ENCODE measurements around the gene ST8SIA2.

Gene ST8SIA2, protein sequence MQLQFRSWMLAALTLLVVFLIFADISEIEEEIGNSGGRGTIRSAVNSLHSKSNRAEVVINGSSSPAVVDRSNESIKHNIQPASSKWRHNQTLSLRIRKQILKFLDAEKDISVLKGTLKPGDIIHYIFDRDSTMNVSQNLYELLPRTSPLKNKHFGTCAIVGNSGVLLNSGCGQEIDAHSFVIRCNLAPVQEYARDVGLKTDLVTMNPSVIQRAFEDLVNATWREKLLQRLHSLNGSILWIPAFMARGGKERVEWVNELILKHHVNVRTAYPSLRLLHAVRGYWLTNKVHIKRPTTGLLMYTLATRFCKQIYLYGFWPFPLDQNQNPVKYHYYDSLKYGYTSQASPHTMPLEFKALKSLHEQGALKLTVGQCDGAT

DNA sequence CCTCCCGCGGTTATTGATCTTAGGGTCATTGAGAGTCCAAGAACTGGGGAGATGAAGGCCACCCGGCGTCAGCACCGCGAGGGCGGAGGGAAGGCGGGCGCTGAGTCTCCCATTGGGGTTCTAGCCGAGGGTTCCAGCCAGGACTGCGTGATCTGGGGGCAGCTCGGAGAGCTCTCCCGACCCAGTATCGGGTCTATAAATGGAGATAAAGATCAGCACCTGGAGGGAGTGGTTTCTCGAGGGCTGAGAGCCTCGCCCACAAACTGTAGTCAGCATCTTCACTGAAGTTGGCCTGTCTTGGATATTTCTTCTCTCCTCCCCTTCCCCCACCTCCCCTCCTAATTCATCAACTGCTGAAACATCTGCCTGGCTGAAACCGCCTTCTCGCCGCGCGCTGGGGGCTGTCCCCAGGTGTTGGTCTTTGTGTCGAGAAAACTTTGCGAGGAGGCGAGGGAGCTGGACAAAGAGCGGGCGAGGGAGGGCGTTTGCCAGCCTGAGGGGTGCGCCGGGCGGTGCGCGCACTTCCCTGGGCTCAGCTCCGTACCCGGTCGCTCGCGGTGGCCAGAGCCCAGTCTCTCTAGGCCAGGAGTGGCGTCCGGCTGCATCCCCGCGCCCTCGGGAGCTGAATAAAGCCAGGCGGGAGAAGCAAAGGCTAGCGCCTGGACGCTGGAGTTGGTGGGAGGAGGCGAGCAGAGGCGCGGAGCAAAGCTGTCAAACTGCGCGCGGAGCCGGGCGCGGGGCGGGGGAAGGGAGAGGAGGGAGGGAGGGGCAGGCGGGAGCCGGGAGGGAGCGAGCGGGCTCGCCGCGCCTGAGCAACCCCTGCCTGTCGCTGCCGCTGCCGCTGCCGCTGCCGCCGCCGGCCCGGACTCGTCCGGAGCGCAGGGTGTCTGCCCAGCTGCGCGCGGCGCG is at the start of gene ST8SIA2:
Gene ST8SIA2, plus strand, starts transcription at position 811 of the 909 bp plus-strand sequence. CDS start 184 bp downstream, outside the sequence.
- Histone ChIP-seq H3K9me3 (ENCODE audit: control insufficient read depth, low read depth, low read length) (no peaks in the 10 kb centered on the region), H3K27me3 (ENCODE audit: control insufficient read depth, insufficient read depth, low read length) (peaks cover 49% of the 10 kb centered on the region), H3K36me3 (ENCODE audit: control insufficient read depth, low read depth, low read length) (no peaks in the 10 kb centered on the region), H3K9ac (ENCODE audit: low read length) (peak within 1 kb of the TSS; percentile 72), H3K27ac (ENCODE audit: low read length) (no peak within 1 kb of the TSS), H3K4me3 (ENCODE audit: low read length) (peak within 1 kb of the TSS; percentile 83), H3K4me1 (ENCODE audit: control insufficient read depth, low read depth, low read length) (peaks cover 23% of the 10 kb centered on the region)

DNA sequence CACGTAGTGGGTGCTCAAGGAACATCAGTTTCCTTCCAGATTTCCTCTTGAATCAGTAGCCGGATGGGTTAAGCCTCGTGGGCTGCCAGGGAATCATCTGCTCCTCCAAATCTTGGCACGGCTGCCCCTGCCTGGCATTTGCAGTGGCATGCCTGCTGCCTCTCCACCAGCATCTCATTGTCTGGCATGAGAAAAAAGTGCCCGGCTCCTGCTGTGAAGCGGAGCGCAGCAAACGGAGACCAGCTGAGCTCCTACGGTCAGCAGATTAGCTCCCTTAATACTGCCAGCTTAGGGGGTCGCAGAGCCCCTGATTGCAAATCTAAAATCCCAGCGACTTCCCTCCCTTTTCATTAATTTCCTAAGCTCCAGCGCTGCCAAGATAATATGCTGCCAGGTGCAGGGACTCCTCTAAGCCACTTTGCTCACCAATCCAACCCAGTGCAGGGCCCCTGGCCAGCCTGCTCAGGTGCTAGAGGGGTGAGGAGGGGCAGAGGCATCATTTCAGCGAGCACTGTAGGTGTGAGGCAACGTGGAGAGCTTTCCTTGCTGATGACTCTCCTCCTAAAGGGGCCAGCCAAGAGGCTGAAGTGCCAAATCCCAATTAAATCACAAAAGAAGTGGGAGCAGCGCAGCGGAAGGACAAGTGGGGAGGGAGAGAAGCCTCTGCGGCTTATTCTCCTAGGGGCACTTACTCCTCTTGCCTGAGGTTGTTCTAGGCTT is 49.6 kb upstream of the ST8SIA2 start:
- Histone ChIP-seq H3K36me3 (ENCODE audit: control insufficient read depth, low read depth, low read length) (no peaks in the 10 kb centered on the region), H3K4me3 (ENCODE audit: low read length) (peak overlapping the region; percentile 28), H3K4me1 (ENCODE audit: control insufficient read depth, low read depth, low read length) (peaks cover 34% of the 10 kb centered on the region), H3K9ac (ENCODE audit: low read length) (no peak overlapping the region), H3K27me3 (ENCODE audit: control insufficient read depth, insufficient read depth, low read length) (peaks cover 16% of the 10 kb centered on the region), H3K27ac (ENCODE audit: low read length) (no peak overlapping the region), H3K9me3 (ENCODE audit: control insufficient read depth, low read depth, low read length) (no peaks in the 10 kb centered on the region)

DNA sequence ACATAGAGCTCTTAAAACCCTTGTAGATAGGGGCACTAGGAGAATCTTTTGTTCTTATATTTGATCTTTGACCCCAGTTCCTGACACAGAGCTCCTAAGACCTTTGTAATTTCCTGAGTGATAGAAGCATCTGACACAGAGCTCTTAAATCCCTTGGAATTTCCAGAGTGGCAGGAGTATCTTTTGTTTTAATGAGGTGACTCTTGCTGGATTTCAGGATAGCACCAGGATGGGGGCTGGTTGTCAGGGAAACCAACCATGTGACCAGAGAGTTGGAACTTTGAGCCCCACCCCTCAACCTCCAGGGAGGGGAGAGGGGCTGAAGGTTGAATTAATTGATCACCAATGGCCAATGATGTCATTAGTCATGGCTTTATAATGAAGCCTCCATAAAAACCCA is 47.6 kb upstream of the ST8SIA2 start:
- Histone ChIP-seq H3K4me1 (ENCODE audit: control insufficient read depth, low read depth, low read length) (peaks cover 34% of the 10 kb centered on the region), H3K4me3 (ENCODE audit: low read length) (no peak overlapping the region), H3K27me3 (ENCODE audit: control insufficient read depth, insufficient read depth, low read length) (peaks cover 16% of the 10 kb centered on the region), H3K36me3 (ENCODE audit: control insufficient read depth, low read depth, low read length) (no peaks in the 10 kb centered on the region), H3K9me3 (ENCODE audit: control insufficient read depth, low read depth, low read length) (no peaks in the 10 kb centered on the region), H3K27ac (ENCODE audit: low read length) (no peak overlapping the region), H3K9ac (ENCODE audit: low read length) (no peak overlapping the region)

DNA sequence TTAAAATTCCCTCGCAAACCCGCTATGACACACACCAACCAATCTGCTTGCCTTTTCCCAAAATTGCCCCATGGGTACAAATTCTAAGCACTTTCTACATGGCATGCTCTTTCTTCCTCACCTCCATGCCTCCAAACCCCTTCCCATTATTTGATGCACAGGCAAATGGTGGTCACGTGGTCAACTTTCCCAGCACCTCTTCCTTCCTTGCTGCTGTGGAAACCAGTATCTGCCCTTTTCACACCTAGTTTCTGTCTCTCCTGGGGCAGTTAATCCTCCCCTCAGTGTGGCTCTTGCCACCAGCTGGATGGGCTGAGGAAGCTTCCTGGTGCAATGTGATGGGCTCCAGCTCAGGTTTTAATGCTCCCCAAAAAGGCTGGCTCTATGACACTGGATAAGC is 38.4 kb upstream of the ST8SIA2 start:
- Histone ChIP-seq H3K9me3 (ENCODE audit: control insufficient read depth, low read depth, low read length) (no peaks in the 10 kb centered on the region), H3K4me3 (ENCODE audit: low read length) (no peak overlapping the region), H3K9ac (ENCODE audit: low read length) (no peak overlapping the region), H3K36me3 (ENCODE audit: control insufficient read depth, low read depth, low read length) (no peaks in the 10 kb centered on the region), H3K27ac (ENCODE audit: low read length) (no peak overlapping the region), H3K27me3 (ENCODE audit: control insufficient read depth, insufficient read depth, low read length) (no peaks in the 10 kb centered on the region), H3K4me1 (ENCODE audit: control insufficient read depth, low read depth, low read length) (no peaks in the 10 kb centered on the region)

DNA sequence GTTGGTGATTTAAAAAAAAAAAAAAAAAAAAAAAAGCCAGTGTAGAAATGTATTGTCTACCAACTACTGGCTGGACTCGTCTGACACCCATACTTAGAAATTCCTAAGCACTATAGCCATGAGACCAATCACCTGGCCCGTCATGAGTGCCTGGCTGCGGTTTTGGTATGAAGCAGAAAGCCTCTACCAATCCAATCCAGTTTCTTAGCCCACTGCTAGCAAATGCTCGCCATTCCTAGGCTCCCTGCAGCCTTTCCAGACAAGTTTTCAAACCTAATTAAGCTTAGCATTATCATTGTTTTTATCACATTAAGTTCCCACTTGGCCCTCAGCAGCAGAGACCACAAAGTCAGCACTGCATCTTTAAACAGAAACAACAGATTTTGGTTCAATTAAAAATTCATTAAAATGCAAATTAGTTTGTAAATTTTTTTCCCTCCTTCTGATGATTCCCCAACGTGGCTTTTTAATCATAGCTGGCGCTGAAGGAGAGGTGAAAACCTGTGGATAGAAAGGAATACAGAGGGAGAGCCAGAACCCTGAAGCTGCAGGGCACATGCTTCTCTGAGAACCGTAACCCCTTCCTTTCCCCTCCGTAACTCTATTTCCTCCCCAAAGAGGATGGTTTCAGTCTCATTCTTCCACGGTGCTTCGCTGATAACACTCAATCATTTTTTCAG is 32.2 kb upstream of the ST8SIA2 start:
- Histone ChIP-seq H3K36me3 (ENCODE audit: control insufficient read depth, low read depth, low read length) (no peaks in the 10 kb centered on the region), H3K9ac (ENCODE audit: low read length) (no peak overlapping the region), H3K27ac (ENCODE audit: low read length) (no peak overlapping the region), H3K9me3 (ENCODE audit: control insufficient read depth, low read depth, low read length) (no peaks in the 10 kb centered on the region), H3K27me3 (ENCODE audit: control insufficient read depth, insufficient read depth, low read length) (no peaks in the 10 kb centered on the region), H3K4me1 (ENCODE audit: control insufficient read depth, low read depth, low read length) (no peaks in the 10 kb centered on the region), H3K4me3 (ENCODE audit: low read length) (no peak overlapping the region)

DNA sequence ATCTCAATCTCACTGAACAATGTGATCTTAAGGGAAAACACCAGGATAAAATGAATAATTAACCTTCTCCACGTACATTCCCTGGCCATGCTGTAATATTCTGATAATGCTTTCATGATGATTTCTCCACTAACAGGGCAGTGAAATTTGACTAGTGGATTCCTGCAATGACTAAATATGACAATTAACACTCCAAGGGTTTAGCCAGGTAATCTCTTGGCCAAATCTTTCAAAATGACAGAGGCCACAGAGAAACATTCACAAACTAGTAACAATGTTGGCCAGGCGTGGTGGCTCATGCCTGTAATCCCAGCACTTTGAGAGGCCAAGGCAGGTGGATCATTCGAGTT is 31.7 kb upstream of the ST8SIA2 start:
- Histone ChIP-seq H3K4me3 (ENCODE audit: low read length) (no peak overlapping the region), H3K9ac (ENCODE audit: low read length) (no peak overlapping the region), H3K9me3 (ENCODE audit: control insufficient read depth, low read depth, low read length) (no peaks in the 10 kb centered on the region), H3K27ac (ENCODE audit: low read length) (no peak overlapping the region), H3K36me3 (ENCODE audit: control insufficient read depth, low read depth, low read length) (no peaks in the 10 kb centered on the region), H3K27me3 (ENCODE audit: control insufficient read depth, insufficient read depth, low read length) (no peaks in the 10 kb centered on the region), H3K4me1 (ENCODE audit: control insufficient read depth, low read depth, low read length) (no peaks in the 10 kb centered on the region)

DNA sequence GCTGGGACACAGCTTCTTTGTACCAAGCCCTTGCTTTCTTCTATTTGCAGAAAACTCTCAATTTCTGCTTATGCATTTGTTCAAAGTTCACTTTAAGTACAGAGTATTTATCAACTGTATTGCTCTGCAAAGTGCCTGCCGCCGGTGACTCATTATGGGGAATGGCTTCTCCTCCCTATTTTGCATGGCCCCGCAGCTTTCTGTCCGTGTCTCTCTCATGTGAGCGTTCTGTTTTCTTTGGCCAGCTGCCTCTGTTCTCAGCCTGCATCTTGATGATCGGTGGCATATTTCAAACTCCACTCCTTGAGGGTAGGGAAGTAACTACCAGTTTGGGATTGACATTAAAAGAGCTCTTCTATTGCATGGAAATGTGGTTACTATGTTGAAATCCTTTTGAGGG is 28.6 kb upstream of the ST8SIA2 start:
- no peaks in the 10 kb centered on the region for H3K36me3 ChIP-seq (ENCODE audit: control insufficient read depth, low read depth, low read length)
- no peak overlapping the region for H3K4me3 ChIP-seq (ENCODE audit: low read length)
- H3K9me3 ChIP-seq (ENCODE audit: control insufficient read depth, low read depth, low read length) = no peaks in the 10 kb centered on the region
- H3K9ac ChIP-seq (ENCODE audit: low read length) = no peak overlapping the region
- no peak overlapping the region for H3K27ac ChIP-seq (ENCODE audit: low read length)
- H3K27me3 ChIP-seq (ENCODE audit: control insufficient read depth, insufficient read depth, low read length) = no peaks in the 10 kb centered on the region
- H3K4me1 ChIP-seq (ENCODE audit: control insufficient read depth, low read depth, low read length) = no peaks in the 10 kb centered on the region

DNA sequence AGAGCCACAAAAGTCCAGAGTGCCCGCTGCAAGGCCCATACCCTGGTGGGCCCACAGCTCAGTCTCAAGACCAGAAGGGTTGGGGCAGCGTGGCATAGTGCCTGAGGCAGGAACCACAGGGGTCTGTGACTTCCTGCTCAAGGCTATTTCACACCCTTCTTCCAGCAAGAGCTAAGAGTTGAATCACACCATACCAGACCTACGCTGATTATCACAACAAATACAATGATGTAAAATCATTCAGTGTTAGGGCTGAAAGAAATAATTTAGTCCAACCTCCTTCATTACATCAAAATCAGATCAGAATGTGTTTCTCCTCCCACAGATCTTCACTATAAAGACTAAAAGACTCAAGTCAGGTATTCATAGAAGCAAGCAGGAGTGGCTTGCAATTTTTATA is 27.8 kb upstream of the ST8SIA2 start:
- Histone ChIP-seq H3K9me3 (ENCODE audit: control insufficient read depth, low read depth, low read length) (no peaks in the 10 kb centered on the region), H3K36me3 (ENCODE audit: control insufficient read depth, low read depth, low read length) (no peaks in the 10 kb centered on the region)

DNA sequence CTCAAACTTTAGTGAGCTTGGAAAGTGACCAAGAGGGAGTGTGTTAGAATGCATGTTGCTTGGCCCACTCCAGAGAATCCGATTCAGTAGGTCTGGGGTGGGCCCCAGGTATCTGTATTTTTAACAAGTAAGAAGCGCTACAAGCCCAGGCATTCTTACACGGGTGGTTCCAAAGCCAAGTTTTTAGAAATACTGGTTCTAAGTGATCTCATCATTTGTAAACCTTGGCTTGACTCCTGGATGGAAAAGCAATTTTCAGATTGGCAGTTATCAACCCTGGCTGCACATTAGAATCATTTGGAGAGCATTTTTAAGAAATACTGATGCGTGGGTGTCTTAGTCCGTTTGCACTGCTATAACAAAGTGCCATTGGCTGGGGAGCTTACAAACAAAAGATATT is 27.3 kb upstream of the ST8SIA2 start:
- no peaks in the 10 kb centered on the region for H3K4me1 ChIP-seq (ENCODE audit: control insufficient read depth, low read depth, low read length)
- H3K9me3 ChIP-seq (ENCODE audit: control insufficient read depth, low read depth, low read length) = no peaks in the 10 kb centered on the region
- no peaks in the 10 kb centered on the region for H3K36me3 ChIP-seq (ENCODE audit: control insufficient read depth, low read depth, low read length)
- H3K27me3 ChIP-seq (ENCODE audit: control insufficient read depth, insufficient read depth, low read length) = no peaks in the 10 kb centered on the region
- H3K4me3 ChIP-seq (ENCODE audit: low read length) = no peak overlapping the region
- no peak overlapping the region for H3K27ac ChIP-seq (ENCODE audit: low read length)
- H3K9ac ChIP-seq (ENCODE audit: low read length) = no peak overlapping the region

More for the DNA sequence above, 27.8 kb upstream of the ST8SIA2 start:
- Histone ChIP-seq H3K4me3 (ENCODE audit: low read length) (no peak overlapping the region), H3K4me1 (ENCODE audit: control insufficient read depth, low read depth, low read length) (no peaks in the 10 kb centered on the region), H3K27ac (ENCODE audit: low read length) (no peak overlapping the region), H3K27me3 (ENCODE audit: control insufficient read depth, insufficient read depth, low read length) (no peaks in the 10 kb centered on the region), H3K9ac (ENCODE audit: low read length) (no peak overlapping the region)

DNA sequence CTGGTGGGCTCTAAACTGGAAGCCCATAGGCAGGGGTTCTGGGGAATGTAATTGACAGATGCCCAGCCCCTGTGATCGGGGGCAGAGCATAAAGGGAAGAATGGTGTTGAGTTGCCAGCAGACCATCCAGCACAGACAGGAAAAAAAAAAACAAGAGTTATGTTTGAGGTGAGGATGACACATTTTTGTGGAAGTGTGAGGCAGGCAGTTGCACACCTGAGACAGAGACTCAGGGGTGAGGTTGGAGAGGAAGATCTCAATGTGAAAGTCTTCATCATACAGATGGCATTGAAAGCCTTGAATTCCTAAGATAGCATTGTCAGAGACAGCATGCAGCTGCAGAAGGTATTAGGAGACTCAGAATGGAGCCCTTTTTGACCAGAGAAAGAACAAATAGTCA is 18.6 kb upstream of the ST8SIA2 start:
- Histone ChIP-seq H3K9ac (ENCODE audit: low read length) (no peak overlapping the region), H3K27me3 (ENCODE audit: control insufficient read depth, insufficient read depth, low read length) (no peaks in the 10 kb centered on the region), H3K36me3 (ENCODE audit: control insufficient read depth, low read depth, low read length) (no peaks in the 10 kb centered on the region), H3K27ac (ENCODE audit: low read length) (no peak overlapping the region), H3K4me1 (ENCODE audit: control insufficient read depth, low read depth, low read length) (no peaks in the 10 kb centered on the region), H3K9me3 (ENCODE audit: control insufficient read depth, low read depth, low read length) (no peaks in the 10 kb centered on the region), H3K4me3 (ENCODE audit: low read length) (no peak overlapping the region)

DNA sequence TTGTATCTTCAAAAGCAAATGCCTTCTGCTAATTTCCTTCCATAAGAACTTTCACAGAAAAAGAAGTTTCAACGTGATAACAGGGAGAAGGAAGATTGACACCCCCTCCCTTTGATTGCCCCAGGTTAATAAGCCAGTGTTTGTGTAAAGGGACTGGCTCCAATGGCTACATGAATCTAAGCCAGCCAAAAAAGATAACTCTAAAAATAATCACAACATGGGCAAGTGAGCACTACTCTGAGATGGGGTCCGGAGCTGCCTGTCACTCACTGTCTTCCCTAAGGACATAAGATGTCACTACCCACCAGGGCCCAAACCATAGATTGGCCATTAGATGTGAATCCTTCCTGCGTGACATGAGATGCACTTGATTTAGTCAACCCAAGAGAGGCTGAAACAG is 17.6 kb upstream of the ST8SIA2 start:
- Histone ChIP-seq H3K4me3 (ENCODE audit: low read length) (no peak overlapping the region), H3K4me1 (ENCODE audit: control insufficient read depth, low read depth, low read length) (no peaks in the 10 kb centered on the region), H3K27me3 (ENCODE audit: control insufficient read depth, insufficient read depth, low read length) (no peaks in the 10 kb centered on the region), H3K36me3 (ENCODE audit: control insufficient read depth, low read depth, low read length) (no peaks in the 10 kb centered on the region), H3K9ac (ENCODE audit: low read length) (no peak overlapping the region), H3K9me3 (ENCODE audit: control insufficient read depth, low read depth, low read length) (no peaks in the 10 kb centered on the region), H3K27ac (ENCODE audit: low read length) (no peak overlapping the region)
